AG04449 (cell line): ENCODE results near the gene GAL3ST3.

Experiments used
- CTCF ChIA-PET: fragments of 350-600 bp; formaldehyde crosslinking; extraction: SDS; loops from one replicate; lab custom pipeline; 2021; ENCODE audit warnings: antibody characterized with exemption; lab: Yijun Ruan, JAX
- POLR2A ChIA-PET: fragments of 400-600, 350-600 bp; formaldehyde crosslinking; extraction: SDS; loops from one replicate; lab custom pipeline; 2020; ENCODE audit warnings: antibody characterized with exemption, inconsistent platforms; lab: Yijun Ruan, JAX
- DNase-seq: peaks from one replicate; pipeline ENCODE4 v3.0.0-alpha.2; 2010; ENCODE audit warnings: low read depth, low spot score
- H3K4me3 ChIP-seq: 2 replicates; pipeline ENCODE4 v1.5.1; 2011; ENCODE audit warnings: low read depth, mild to moderate bottlenecking, control low read depth, low read length
- CTCF ChIP-seq: IDR thresholded peaks from one replicate; pipeline ENCODE4 v1.5.1; 2011; ENCODE audit warnings: mild to moderate bottlenecking, moderate library complexity, low read length, control low read depth, inconsistent platforms; ENCODE audit not compliant: insufficient read depth; ENCODE audit errors: missing control alignments

Gene GAL3ST3

GRCh38 chr11:66020618-66021357 is 28.2 kb downstream of the GAL3ST3 start:
- ChIA-PET CTCF (interaction anchor here (0.7 to 6.5 kb wide), 4 partner anchors 15 to 137 kb away, joined by 3 to 118 read pairs (median 3); no protein-coding TSS in a partner anchor), POLR2A (interaction anchor here (1.1 kb wide), 1 partner anchor 122 kb away, joined by 4 read pairs; no protein-coding TSS in a partner anchor)
- H3K4me3 ChIP-seq: no peak overlapping the region
- peak; percentile 34 for DNase-seq
- no peak for TF ChIP-seq CTCF

- POLR2A ChIA-PET: no interaction called here
- no peak for DNase-seq
These were observed 28.7 kb downstream of the GAL3ST3 start for GRCh38 chr11:66020212-66020611.

DNA sequence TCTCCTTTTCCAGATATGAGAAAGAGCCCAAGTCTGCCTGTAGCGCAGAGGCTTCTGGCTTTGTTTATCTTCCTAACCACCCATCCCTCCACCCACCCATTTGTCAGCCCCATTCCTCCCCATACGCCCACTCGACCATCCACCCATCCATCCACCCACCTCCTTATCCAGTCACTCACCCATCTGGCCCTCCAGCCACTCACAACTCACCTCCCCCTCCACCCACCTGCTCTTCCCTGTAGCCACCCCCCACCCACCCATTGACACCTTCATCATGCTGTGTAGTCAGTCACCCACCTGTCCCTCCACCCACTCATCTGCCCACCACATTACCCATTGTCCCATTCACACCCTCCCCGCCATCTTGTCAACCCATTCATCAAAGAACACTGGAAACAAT is 31.6 kb downstream of the GAL3ST3 start:
- no peak for DNase-seq
- TF ChIP-seq CTCF: no peak
- CTCF ChIA-PET: interaction anchor here (0.6 to 2.0 kb wide), 6 partner anchors 9 to 132 kb away, joined by 3 to 6 read pairs (median 4); partner anchors contain the start of genes BANF1, CATSPER1 and EIF1AD
- no peak overlapping the region for H3K4me3 ChIP-seq
- POLR2A ChIA-PET: no interaction called here

More at GRCh38 chr11:66020212-66020611, 28.7 kb downstream of the GAL3ST3 start:
- H3K4me3 ChIP-seq: no peak overlapping the region
- CTCF ChIA-PET: interaction anchor here (1.1 to 6.5 kb wide), 3 partner anchors 24 to 136 kb away, joined by 3 to 118 read pairs (median 4); no protein-coding TSS in a partner anchor
- no peak for TF ChIP-seq CTCF

DNA sequence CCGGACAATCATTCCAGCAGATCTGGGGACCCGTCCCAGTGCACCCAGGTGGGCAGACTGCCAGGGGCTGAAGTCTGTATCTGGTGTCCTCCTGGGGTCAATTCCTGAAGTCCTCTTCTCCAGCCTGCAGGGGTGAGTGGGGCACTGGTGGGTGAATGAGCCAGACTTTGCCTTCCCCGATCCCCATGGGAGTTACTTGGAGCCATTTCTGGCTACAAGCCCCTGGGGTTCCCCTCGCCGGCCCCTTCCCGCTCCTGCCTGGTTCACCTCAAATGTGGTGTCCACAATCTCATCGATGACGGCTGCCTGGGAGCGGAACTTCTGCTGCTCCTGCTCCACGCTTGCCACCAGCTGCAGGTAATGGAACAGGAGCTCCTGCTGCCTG is 32.2 kb downstream of the GAL3ST3 start:
- ChIA-PET POLR2A (no interaction called here), CTCF (interaction anchor here (1.4 to 2.0 kb wide), 3 partner anchors 10 to 28 kb away, joined by 6 to 12 read pairs (median 6); partner anchors contain the start of gene CATSPER1)
- H3K4me3 ChIP-seq: no peak overlapping the region
- no peak for TF ChIP-seq CTCF
- DNase-seq: no peak

DNA sequence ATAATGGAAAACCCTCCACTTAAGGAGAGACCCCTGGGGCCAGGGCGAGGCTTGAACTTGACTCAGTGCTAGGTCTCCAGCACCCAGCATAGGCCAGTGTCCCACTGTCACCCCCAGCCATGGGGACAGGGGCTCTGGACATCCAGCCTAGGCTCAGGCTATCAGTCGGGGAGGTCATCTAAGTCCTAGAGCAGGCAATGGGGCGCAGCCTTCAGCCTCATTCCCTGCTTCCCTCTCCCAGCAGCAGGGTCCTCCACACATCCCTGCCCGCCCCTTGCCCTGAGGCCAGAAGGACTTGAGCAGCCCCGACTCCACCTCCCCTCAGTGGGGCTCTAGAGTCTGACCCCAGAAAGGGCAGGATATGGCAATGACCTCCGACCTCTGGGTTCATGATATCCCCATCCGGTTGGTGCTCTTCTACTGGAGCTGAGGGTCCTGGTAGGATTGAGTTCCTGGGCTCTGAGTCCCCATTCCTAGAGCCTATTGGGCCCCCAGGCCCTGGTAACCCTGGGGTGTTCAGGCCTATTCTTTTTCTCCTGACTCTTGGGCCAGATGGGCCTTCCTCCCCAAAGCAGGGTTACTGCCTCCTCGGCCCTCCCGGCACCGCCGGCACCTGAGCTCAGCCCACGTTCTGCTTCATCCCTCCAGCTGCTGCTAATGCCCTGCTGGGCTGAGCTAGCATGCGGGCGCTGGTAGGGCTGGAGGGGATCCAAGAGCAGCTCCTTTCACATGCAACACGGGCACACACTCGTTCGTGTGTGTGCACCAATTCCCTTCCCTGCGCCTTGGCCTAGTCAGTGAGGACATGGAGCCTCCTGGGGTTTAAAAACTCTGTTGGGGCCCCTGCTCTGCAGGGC is 32.8 kb downstream of the GAL3ST3 start:
- no peak overlapping the region for H3K4me3 ChIP-seq
- no peak for TF ChIP-seq CTCF
- DNase-seq: no peak
- ChIA-PET CTCF (interaction anchor here (1.7 to 2.0 kb wide), 3 partner anchors 10 to 127 kb away, joined by 6 to 12 read pairs (median 11); partner anchors contain the start of genes CATSPER1 and FIBP), POLR2A (no interaction called here)

GRCh38 chr11:66015454-66015881 is 33.5 kb downstream of the GAL3ST3 start:
- TF ChIP-seq CTCF: no peak
- H3K4me3 ChIP-seq: no peak overlapping the region
- peak; percentile 5 for DNase-seq
- POLR2A ChIA-PET: interaction anchor here (0.6 kb wide), 1 partner anchor 9 kb away, joined by 4 read pairs; no protein-coding TSS in a partner anchor
- CTCF ChIA-PET: interaction anchor here (1.1 to 1.7 kb wide), 3 partner anchors 26 to 127 kb away, joined by 3 to 12 read pairs (median 11); partner anchors contain the start of gene FIBP
